Neuron (in vitro differentiated cells): ENCODE data around the gene SKI.
"Not testable (repeated sequence)": the region's sequence is repeated elsewhere in the genome, so short reads cannot be mapped to it uniquely, and the experiment has no call there.

Experiments used
- H2AFZ ChIP-seq: one replicate; pipeline ENCODE4 v1.6.1; 2013; ENCODE audit warnings: low read depth, mild to moderate bottlenecking, inconsistent platforms, low read length, moderate library complexity
- H3K27me3 ChIP-seq: one replicate; pipeline ENCODE4 v1.6.1; 2013; ENCODE audit warnings: low read length; ENCODE audit not compliant: insufficient read depth
- H3K36me3 ChIP-seq: one replicate; pipeline ENCODE4 v1.6.1; 2013; ENCODE audit warnings: low read length; ENCODE audit not compliant: insufficient read depth
- H3K4me1 ChIP-seq: one replicate; pipeline ENCODE4 v1.6.1; 2013; ENCODE audit warnings: low read length; ENCODE audit not compliant: insufficient read depth
- H3K4me3 ChIP-seq: 2 replicates; pipeline ENCODE4 v1.5.1; 2013; ENCODE audit warnings: mild to moderate bottlenecking, low read length, moderate library complexity
- H3K9me3 ChIP-seq: one replicate; pipeline ENCODE4 v1.6.1; 2013; ENCODE audit warnings: low read length

SKI gene

DNA sequence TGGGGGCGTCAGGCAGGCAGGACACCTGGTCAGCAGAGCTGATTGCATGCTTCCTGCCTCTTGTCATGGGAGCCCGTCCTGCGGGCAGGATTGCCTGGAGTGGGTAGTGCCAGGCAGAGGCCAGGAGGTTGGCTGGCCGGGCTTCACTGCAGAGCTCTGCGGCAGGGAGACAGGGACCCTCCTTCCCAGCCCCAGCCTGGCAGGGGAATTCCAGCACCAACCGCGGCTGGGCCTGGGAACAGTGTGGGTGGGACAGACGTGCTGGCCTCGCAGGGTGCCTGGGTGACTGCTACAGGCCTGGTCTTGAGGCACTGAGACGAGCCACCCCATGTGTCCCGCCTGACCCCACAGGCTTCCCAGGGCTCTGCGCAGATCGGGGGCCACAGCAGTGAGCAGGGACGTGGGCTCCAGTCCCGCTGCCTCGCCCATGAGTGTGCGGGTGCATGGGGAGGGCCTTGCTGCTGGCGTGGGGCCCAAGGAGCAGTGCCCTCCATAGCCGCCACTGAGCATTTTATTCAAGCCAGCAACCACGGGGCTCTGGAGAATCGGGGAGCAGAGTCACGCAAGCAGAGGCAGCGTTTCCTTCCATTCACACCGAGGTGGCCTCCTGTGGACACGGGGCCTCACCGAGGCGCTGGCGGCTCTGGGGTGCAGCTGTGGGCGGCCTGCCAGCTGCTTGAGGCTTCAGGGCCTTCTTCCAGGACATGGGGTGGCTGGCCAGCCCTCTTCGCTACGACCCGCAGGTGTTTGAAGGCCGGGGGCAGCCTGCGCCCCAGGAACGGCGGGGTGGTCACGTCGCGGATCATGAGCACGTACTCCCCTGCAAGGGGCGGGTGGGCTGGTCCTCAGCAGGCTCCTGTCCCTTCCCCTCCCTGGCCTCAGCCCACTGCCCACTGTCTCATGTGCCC, 92.9 kb downstream of the SKI start:
- no peaks in the 10 kb centered on the region for H3K27me3 ChIP-seq
- no peak overlapping the region for H2AFZ ChIP-seq
- peaks cover 50% of the 10 kb centered on the region for H3K4me1 ChIP-seq
- H3K36me3 ChIP-seq = no peaks in the 10 kb centered on the region
- H3K9me3 ChIP-seq = no peaks in the 10 kb centered on the region
- H3K4me3 ChIP-seq = no peak overlapping the region

DNA sequence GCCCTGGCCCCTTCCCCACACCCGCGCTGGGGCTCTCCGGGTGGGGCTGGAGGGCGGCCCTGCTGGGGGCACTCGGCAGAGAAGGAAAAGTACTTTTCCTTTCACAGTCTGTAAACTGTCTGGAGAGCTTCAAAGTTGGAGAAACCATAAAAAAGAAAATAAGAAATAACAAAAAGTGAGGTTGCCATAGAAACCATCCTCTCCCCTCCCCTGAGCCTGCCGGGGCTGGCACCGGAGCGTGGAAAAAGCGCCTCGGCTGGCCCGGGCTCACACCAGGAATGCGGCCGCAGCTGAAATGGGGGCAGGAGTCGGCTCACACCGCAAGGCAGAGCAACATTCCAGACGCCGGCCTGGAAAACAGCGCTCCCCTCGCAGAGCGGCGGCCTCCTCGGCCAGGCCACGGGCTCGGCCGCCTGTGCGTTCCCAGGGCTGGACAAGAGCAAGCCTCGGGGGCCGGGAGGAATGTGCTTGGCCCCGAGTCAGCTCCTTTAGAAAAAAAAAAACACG, 94.0 kb downstream of the SKI start:
- Histone ChIP-seq H3K4me1 (peaks cover 40% of the 10 kb centered on the region), H3K4me3 (no peak overlapping the region), H3K27me3 (no peaks in the 10 kb centered on the region), H3K9me3 (no peaks in the 10 kb centered on the region), H3K36me3 (no peaks in the 10 kb centered on the region), H2AFZ (peak overlapping the region; percentile 12)

DNA sequence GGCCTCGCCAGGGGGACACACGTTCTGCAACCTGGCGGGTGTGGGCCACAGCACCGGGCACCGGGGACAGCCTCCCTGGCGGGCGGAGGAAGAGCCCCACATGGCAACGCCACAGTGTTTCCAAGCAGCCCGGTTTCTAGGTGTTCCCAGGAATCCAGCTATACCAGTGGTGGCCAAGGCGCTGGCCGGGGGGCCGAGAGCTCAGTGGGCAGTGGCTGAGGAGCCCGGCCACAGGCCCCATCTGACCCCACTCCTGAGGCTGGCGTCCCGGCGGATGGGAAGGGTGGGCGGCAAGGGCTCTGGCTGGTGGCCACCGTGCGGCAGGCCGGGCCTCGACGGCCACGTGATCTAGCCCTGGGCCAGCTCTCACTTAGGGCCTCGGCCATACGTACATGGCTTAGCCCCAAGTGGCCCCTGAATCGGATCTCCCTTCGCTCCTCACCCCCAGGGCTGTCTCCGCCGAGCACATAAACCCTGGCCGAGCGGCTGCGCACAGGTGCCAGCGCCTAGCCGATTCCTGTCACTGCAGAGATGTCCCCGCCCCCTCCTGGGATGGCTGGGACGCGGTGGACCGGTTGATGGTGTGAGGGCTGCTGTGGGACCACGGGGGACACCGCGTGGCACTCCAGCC, 94.6 kb downstream of the SKI start:
- Histone ChIP-seq H3K9me3 (no peaks in the 10 kb centered on the region), H3K36me3 (no peaks in the 10 kb centered on the region), H3K4me3 (no peak overlapping the region)

DNA sequence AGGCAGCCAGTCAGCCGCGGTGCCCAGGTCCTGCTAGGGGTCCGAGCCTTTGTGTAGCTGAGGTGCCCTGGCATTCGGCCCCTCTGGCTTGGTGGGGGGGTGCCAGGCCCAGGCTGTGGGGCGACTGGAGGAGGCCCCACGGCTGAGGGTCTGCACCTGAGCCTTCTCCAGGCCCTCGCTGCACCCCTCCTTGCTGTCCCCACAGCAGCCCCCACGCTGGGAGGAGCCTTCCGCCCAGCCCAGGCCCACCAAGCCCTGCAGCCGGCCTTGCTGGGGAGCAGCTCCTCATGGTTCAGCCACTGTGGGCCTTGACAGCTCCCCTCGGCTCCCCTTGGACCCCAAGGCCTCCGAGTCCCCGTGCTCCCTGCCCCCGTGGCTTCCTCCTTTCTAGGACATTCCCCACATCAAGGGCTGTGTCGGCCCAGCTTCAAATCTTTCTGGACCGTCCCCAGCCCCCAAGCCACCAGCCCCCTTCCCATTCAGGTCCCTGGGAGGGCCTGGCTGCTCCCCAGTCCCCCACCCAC, 95.4 kb downstream of the SKI start:
- Histone ChIP-seq H3K4me3 (no peak overlapping the region), H3K36me3 (no peaks in the 10 kb centered on the region), H3K9me3 (no peaks in the 10 kb centered on the region), H2AFZ (no peak overlapping the region), H3K27me3 (no peaks in the 10 kb centered on the region), H3K4me1 (peaks cover 43% of the 10 kb centered on the region)

More for the DNA sequence above, 94.6 kb downstream of the SKI start:
- Histone ChIP-seq H3K27me3 (no peaks in the 10 kb centered on the region), H2AFZ (no peak overlapping the region), H3K4me1 (peaks cover 43% of the 10 kb centered on the region)

DNA sequence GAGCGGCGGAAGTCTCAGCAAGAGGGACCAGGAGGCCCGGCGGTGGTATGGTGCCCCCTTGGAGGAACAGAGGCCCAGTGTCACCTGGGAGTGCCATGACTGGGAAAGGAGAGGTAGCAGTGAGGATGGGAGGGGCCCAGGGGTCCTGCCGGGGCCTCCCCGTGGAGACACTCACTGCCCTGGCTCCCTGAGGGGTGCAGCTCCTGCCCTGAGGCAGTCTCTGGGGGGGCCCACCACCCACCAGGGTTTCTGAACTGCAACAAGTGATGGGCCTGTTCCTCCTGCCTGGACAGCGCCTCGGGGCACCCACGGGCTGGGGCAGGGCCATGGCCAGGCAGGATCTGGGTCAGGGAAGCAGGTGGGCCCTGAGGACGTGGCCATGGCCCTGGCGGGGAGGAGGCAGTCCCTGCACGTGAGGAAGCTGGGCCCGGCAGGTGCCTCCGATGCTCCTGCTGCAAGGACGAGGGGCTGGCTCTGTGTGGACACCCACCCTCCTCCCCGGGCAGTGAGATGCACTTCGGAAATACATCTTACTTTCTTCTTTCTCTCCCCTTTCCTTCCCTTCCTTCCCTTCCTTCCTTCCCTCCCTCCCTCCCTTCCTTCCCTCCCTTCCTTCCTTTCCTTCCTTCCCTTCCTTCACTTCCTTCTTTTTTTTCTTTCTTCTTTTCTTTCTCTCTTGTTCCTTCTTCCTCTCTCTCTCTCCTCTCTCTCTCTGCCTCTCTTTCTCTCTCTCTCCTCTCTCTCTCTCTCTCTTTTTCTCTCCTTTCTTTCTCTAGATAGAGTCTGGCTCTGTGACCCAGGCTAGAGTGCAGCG, 96.6 kb downstream of the SKI start:
- Histone ChIP-seq H3K9me3 (no peaks in the 10 kb centered on the region), H3K36me3 (no peaks in the 10 kb centered on the region), H2AFZ (no peak overlapping the region), H3K4me1 (peaks cover 38% of the 10 kb centered on the region), H3K27me3 (no peaks in the 10 kb centered on the region), H3K4me3 (no peak overlapping the region)

DNA sequence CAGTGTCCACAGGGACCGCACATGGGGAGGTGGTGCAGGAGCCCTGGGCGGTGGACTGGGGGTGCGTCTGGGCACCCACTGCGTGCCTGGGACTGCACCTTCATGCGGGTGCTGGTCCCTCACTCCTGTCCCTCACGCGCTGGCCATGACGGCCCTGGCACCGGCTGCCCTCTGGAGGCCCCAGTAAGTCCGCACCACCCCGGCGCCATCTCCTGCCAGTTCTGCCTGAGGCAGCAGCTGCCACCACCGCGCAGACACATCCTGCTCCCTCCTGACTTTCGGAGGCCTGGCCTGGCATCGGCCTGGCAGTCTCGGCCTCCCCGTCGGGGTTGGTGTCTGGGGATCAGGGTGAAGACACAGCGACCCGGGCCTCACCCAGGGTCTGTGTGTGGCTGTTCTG, 98.4 kb downstream of the SKI start:
- Histone ChIP-seq H3K27me3 (no peaks in the 10 kb centered on the region), H2AFZ (no peak overlapping the region), H3K4me3 (no peak overlapping the region), H3K36me3 (no peaks in the 10 kb centered on the region), H3K9me3 (no peaks in the 10 kb centered on the region), H3K4me1 (peaks cover 42% of the 10 kb centered on the region)

DNA sequence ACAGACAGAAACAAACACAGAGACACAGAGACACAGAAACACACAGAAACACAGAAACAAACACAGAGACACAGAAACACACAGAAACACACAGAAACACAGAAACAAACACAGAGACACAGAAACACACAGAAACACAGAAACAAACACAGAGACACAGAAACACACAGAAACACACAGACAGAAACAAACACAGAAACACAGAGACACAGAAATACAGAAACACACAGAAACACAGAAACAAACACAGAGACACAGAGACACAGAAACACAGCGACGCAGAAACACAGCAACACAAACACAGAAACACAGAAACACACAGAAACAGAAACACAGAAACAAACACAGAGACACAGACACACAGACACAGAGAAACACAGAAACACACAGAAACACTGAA, 99.0 kb downstream of the SKI start:
- not testable (repeated sequence) for H3K9me3 ChIP-seq, H2AFZ ChIP-seq, H3K36me3 ChIP-seq, H3K27me3 ChIP-seq, H3K4me3 ChIP-seq
- H3K4me1 ChIP-seq = peaks cover 36% of the 10 kb centered on the region

DNA sequence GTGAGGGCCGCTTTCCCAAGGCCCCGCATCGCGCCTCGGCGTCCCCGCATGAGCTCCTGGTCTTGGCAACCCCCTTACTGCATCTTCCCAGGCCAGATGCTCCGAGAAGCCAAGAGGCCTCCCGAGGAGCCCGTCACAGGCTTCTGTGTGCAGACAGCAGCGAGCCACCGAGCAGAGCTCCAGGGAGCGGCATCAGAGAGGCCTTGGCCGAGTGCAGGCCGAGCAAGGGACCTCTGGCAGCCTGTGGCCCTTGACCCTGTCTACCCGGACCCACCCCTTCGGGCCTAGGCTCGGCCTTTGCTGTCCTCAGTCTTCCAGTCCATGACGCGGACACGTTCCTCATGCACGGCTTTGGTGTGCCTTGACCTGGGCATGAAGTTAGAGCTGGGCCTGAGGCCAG, 99.7 kb downstream of the SKI start:
- Histone ChIP-seq H3K4me3 (no peak overlapping the region), H3K27me3 (no peaks in the 10 kb centered on the region), H2AFZ (no peak overlapping the region), H3K9me3 (no peaks in the 10 kb centered on the region), H3K4me1 (peaks cover 29% of the 10 kb centered on the region), H3K36me3 (no peaks in the 10 kb centered on the region)

DNA sequence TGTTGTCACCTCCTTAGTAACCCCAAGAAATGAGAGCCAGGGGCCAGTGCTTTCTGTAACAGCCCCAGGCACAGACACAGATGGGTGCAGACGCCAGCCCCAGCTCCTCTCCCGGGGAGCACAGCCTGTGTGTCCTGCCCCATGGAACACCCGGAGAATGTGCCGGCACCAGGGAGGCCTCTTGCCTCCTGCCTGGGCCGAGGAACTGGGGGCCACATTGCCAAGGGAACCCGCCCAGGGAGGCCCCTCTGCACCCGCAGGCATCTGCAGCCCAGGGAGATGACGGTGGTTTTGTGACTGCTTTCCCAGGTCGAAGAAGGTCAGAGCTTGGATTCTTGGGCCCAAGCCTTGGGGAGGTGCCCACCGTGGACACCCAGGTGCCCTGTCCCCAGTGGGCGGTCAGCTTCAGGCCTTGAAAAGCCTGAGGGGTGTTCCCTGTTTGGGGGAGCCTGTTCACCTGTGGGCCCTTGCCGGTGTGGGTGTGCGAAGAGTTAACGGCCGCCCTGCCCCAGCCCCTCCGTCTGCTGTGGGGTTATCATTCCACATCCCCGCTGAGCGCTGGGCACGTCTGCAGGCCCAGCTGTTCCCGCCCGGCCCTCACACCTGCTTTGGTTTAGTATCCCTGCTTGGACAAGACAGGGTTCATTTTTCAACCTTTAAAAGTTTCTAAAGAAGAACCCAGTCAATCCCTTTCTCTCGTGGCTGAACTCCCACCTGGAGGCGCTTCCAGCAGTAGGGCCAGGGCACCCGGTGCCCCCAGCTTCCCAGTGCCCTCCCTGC, 100.7 kb downstream of the SKI start:
- H2AFZ ChIP-seq = no peak overlapping the region
- no peaks in the 10 kb centered on the region for H3K9me3 ChIP-seq
- no peak overlapping the region for H3K4me3 ChIP-seq
- no peaks in the 10 kb centered on the region for H3K36me3 ChIP-seq
- H3K4me1 ChIP-seq = peaks cover 27% of the 10 kb centered on the region
- no peaks in the 10 kb centered on the region for H3K27me3 ChIP-seq

DNA sequence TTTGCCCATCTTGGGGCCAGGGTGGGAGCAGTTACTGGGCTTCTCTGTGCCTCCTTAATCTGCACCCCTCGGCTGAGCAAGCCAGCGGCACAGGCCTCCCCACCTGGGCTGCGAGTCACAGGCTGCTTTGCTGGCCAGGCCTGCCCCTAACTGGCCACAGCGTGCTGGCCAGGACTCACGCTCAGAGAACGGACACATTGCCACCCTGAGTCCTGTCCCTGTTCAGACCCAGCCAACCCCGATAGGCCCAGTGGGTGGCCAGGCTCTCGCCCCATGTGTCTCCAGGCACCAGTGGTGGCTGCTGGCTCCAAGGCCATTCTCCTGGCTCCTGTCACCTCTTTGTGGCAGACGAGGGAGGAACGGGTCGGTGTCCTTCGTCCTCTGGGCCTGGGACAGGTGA, 101.9 kb downstream of the SKI start:
- Histone ChIP-seq H3K4me3 (no peak overlapping the region), H3K9me3 (no peaks in the 10 kb centered on the region)

DNA sequence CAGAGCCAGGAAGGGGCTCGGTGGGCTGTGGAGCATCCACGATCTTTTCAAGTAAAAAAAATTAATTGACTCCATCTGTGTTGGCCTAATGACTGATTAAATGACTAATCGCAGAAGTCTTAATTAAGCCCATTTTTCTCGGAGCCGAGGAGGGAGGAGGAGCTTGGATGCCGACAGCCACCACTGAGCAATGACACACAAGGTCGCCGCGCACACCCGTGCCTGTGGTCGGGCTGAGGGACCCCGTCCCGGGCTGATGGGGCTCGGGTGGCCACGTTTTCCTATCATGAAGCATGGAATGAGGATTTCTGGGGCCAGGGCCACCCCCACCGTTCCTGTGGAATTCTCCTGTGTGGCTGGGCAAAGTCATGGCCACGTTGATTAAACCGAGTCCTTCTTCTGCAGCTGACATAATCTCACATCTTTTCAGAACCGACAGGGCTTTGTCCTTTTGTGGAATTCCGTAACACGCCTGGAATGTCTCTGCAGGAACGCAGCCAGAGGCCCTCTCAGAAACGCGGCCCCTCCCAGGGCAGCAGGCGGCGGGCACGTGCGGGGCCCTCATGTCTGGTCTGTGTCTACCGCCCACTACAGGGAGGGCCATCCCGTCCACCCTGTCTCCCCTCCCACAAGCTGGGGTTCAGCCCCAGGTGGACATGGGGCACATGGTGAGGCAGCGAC, 102.5 kb downstream of the SKI start:
- no peaks in the 10 kb centered on the region for H3K27me3 ChIP-seq
- peaks cover 26% of the 10 kb centered on the region for H3K4me1 ChIP-seq
- H3K4me3 ChIP-seq = no peak overlapping the region
- H3K9me3 ChIP-seq = no peaks in the 10 kb centered on the region
- H2AFZ ChIP-seq = no peak overlapping the region
- no peaks in the 10 kb centered on the region for H3K36me3 ChIP-seq

More for the DNA sequence above, 101.9 kb downstream of the SKI start:
- Histone ChIP-seq H2AFZ (no peak overlapping the region), H3K36me3 (no peaks in the 10 kb centered on the region), H3K4me1 (peaks cover 26% of the 10 kb centered on the region), H3K27me3 (no peaks in the 10 kb centered on the region)

DNA sequence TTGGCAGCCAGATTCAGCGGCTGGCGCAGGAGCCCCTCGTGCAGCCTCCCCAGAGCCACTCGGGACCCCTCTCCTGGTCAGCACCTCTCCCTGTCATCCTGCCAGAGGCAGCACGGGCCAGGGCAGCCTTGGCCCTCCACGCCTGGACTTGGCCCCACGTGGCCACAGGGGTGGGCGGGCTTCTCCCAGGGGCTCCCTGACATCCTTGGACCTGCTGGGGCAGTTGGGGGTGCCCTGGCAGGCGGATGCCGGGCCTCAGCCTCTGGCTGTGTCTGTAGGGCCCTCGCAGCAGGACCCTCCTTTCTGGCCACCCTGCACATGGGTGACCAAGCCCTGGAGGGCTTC, 103.1 kb downstream of the SKI start:
- H3K9me3 ChIP-seq = no peaks in the 10 kb centered on the region
- no peaks in the 10 kb centered on the region for H3K36me3 ChIP-seq
- no peak overlapping the region for H2AFZ ChIP-seq
- no peak overlapping the region for H3K4me3 ChIP-seq
- no peaks in the 10 kb centered on the region for H3K27me3 ChIP-seq
- peaks cover 26% of the 10 kb centered on the region for H3K4me1 ChIP-seq
